ENCODE results near the gene RORC.
"Not testable (repeated sequence)": the region's sequence is repeated elsewhere in the genome, so short reads cannot be mapped to it uniquely, and the experiment has no call there.

Gene RORC

GRCh38 chr1:151779852-151780251 is 51.8 kb downstream of the RORC start:
- no peak for TF ChIP-seq CTCF (IDR thresholded peaks at IDR 0.05; ENCODE audit: control insufficient read depth, extremely low read depth, insufficient read depth)
- DNase-seq (ENCODE audit: low read depth), result no peak
- H3K4me3 ChIP-seq (ENCODE audit: low read depth, low read length), result no peak overlapping the region

GRCh38 chr1:151777317-151777716 is 54.3 kb downstream of the RORC start:
- no peak for DNase-seq (ENCODE audit: low read depth)
- H3K4me3 ChIP-seq (ENCODE audit: low read depth, low read length), result no peak overlapping the region
- TF ChIP-seq CTCF (IDR thresholded peaks at IDR 0.05; ENCODE audit: control insufficient read depth, extremely low read depth, insufficient read depth), result no peak

- no peak for DNase-seq (ENCODE audit: low read depth)
- no peak overlapping the region for H3K4me3 ChIP-seq (ENCODE audit: low read depth, low read length)
- no peak for TF ChIP-seq CTCF (IDR thresholded peaks at IDR 0.05; ENCODE audit: control insufficient read depth, extremely low read depth, insufficient read depth)
Measured at GRCh38 chr1:151776665-151777062, 54.9 kb downstream of the RORC start.

- no peak overlapping the region for H3K4me3 ChIP-seq (ENCODE audit: low read depth, low read length)
- DNase-seq (ENCODE audit: low read depth), result no peak
- TF ChIP-seq CTCF (IDR thresholded peaks at IDR 0.05; ENCODE audit: control insufficient read depth, extremely low read depth, insufficient read depth), result no peak
Measured at GRCh38 chr1:151775894-151776664, 55.5 kb downstream of the RORC start.

GRCh38 chr1:151774256-151774922 is 57.2 kb downstream of the RORC start:
- no peak for TF ChIP-seq CTCF (IDR thresholded peaks at IDR 0.05; ENCODE audit: control insufficient read depth, extremely low read depth, insufficient read depth)
- no peak for DNase-seq (ENCODE audit: low read depth)
- no peak overlapping the region for H3K4me3 ChIP-seq (ENCODE audit: low read depth, low read length)

- TF ChIP-seq CTCF (IDR thresholded peaks at IDR 0.05; ENCODE audit: control insufficient read depth, extremely low read depth, insufficient read depth), result no peak
- DNase-seq (ENCODE audit: low read depth), result no peak
- no peak overlapping the region for H3K4me3 ChIP-seq (ENCODE audit: low read depth, low read length)
Measured at GRCh38 chr1:151773702-151774101, 57.9 kb downstream of the RORC start.

GRCh38 chr1:151769270-151769669 is 62.3 kb downstream of the RORC start:
- H3K4me3 ChIP-seq (ENCODE audit: low read depth, low read length); DNase-seq (ENCODE audit: low read depth): not testable (repeated sequence)

GRCh38 chr1:151768351-151769066 is 63.1 kb downstream of the RORC start:
- DNase-seq (ENCODE audit: low read depth), result peak; percentile 89
- peak overlapping the region; percentile 12; the same call in 1 of the 2 replicates for H3K4me3 ChIP-seq (ENCODE audit: low read depth, low read length)
